MM.1S (cell line): Measurements from ENCODE around the gene KRTAP12-4.

Experiments
- DNase-seq: peaks from one replicate; pipeline ENCODE4 v3.0.0-alpha.2; 2015
- H2AFZ ChIP-seq: fragments of 300-600 bp; sonication (generic); 2 replicates; pipeline ENCODE4 v1.6.0; 2016; ENCODE audit warnings: antibody characterized with exemption, low read length
- H3F3A ChIP-seq: fragments of 300-600 bp; sonication (generic); 2 replicates; pipeline ENCODE4 v1.6.1; 2016; ENCODE audit warnings: mild to moderate bottlenecking, antibody characterized with exemption, low read length, moderate library complexity, mixed read lengths; ENCODE audit not compliant: insufficient read depth
- H3K27ac ChIP-seq: fragments of 300-600 bp; sonication (generic); 2 replicates; pipeline ENCODE4 v1.5.1; 2016; ENCODE audit warnings: mild to moderate bottlenecking, low read length
- H3K27me3 ChIP-seq: fragments of 300-600 bp; sonication (generic); replicated peaks from 2 replicates; pipeline ENCODE4 v1.6.0; 2016; ENCODE audit warnings: low read length; ENCODE audit not compliant: insufficient read depth
- H3K36me3 ChIP-seq: fragments of 300-600 bp; sonication (generic); replicated peaks from 2 replicates; pipeline ENCODE4 v1.6.1; 2016; ENCODE audit warnings: mild to moderate bottlenecking, low read length, mixed read lengths; ENCODE audit not compliant: insufficient read depth
- H3K4me1 ChIP-seq: fragments of 300-600 bp; sonication (generic); 2 replicates; pipeline ENCODE4 v1.6.1; 2016; ENCODE audit warnings: low read length, mixed read lengths
- H3K4me2 ChIP-seq: fragments of 300-600 bp; sonication (generic); 2 replicates; pipeline ENCODE4 v1.6.0; 2016; ENCODE audit warnings: low read depth, low read length
- H3K4me3 ChIP-seq: fragments of 300-600 bp; sonication (generic); 2 replicates; pipeline ENCODE4 v1.5.1; 2016; ENCODE audit warnings: low read length, mixed read lengths
- H3K79me2 ChIP-seq: fragments of 300-600 bp; sonication (generic); 2 replicates; pipeline ENCODE4 v1.6.1; 2016; ENCODE audit warnings: mixed run types, low read length, mixed read lengths
- H3K9ac ChIP-seq: fragments of 300-600 bp; sonication (generic); 2 replicates; pipeline ENCODE4 v1.6.1; 2016; ENCODE audit warnings: low read length, mixed read lengths
- H3K9me2 ChIP-seq: fragments of 300-600 bp; sonication (generic); replicated peaks from 2 replicates; pipeline ENCODE4 v1.6.1; 2016; ENCODE audit warnings: mild to moderate bottlenecking, low read length, mixed read lengths; ENCODE audit not compliant: insufficient read depth
- H3K9me3 ChIP-seq: fragments of 300-600 bp; sonication (generic); replicated peaks from 2 replicates; pipeline ENCODE4 v1.6.1; 2016; ENCODE audit warnings: mild to moderate bottlenecking, low read length, mixed read lengths; ENCODE audit not compliant: insufficient read depth
- H4K20me1 ChIP-seq: fragments of 300-600 bp; sonication (generic); 2 replicates; pipeline ENCODE4 v1.6.1; 2016; ENCODE audit warnings: mild to moderate bottlenecking, low read length, moderate library complexity, mixed read lengths; ENCODE audit not compliant: insufficient read depth
- EZH2 ChIP-seq: fragments of 300-600 bp; sonication (generic); optimal IDR thresholded peaks from 2 replicates; pipeline ENCODE3; 2017; ENCODE audit warnings: low read depth, mild to moderate bottlenecking, antibody characterized with exemption, low read length, mixed read lengths
- EZH2phosphoT487 ChIP-seq: fragments of 300-600 bp; sonication (generic); IDR thresholded peaks from 2 replicates; pipeline ENCODE4 v1.6.1; 2018; ENCODE audit warnings: antibody characterized with exemption, low read length
- TF ChIP-seq, protein P1 (sequence below): fragments of 300-600 bp; sonication (generic); IDR thresholded peaks from 2 replicates; pipeline ENCODE4 v1.5.1; 2016; ENCODE audit warnings: antibody characterized with exemption, low read length, mixed read lengths

KRTAP12-4 gene

DNA sequence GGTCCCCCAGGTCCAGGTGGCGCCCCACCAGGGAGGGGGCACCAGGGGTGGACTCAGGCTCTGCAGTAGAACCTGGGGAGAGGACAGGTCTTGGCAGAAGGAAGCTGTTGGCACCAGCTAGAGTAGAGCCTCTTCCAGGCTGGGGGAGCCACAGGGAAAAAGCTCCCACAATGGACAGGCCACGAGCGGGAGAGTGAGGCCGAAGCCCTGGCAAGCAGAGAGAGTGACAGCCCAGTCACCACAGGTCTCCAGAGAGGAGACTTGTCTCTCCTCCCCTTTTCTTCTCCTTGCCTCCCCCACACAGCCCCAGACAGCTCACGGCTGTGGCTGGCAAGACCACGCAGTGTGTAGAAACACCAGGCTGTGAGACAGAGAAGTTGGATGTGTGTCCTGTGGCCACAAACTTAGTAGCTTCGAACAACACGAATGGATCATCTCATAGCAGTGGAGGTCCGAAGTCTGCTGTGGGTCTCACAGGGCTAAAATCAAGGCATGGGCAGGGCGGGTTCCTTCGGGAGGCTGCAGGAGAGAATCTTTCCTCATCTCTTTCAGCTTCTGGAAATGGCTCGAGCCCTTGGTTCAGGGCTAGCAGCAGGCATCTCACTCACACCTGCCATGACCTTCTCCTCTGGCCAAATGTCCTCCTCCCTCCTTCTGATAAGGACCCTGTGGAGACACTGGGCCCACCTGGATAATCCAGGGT lies 3.3 kb downstream of the KRTAP12-4 start:
- no peaks in the 10 kb centered on the region for H4K20me1 ChIP-seq
- no peak overlapping the region for H3K4me3 ChIP-seq
- H3K27me3 ChIP-seq = peaks cover 84% of the 10 kb centered on the region
- no peak for TF ChIP-seq EZH2
- TF ChIP-seq EZH2phosphoT487 = no peak
- no peak overlapping the region for H2AFZ ChIP-seq
- no peaks in the 10 kb centered on the region for H3K36me3 ChIP-seq
- DNase-seq = no peak
- H3K4me2 ChIP-seq = no peak overlapping the region
- H3K9me2 ChIP-seq = no peaks in the 10 kb centered on the region
- H3K9ac ChIP-seq = no peak overlapping the region
- H3F3A ChIP-seq = no peaks in the 10 kb centered on the region
- H3K4me1 ChIP-seq = no peaks in the 10 kb centered on the region
- H3K79me2 ChIP-seq = no peaks in the 10 kb centered on the region
- H3K9me3 ChIP-seq = no peaks in the 10 kb centered on the region
- no peak overlapping the region for H3K27ac ChIP-seq

DNA sequence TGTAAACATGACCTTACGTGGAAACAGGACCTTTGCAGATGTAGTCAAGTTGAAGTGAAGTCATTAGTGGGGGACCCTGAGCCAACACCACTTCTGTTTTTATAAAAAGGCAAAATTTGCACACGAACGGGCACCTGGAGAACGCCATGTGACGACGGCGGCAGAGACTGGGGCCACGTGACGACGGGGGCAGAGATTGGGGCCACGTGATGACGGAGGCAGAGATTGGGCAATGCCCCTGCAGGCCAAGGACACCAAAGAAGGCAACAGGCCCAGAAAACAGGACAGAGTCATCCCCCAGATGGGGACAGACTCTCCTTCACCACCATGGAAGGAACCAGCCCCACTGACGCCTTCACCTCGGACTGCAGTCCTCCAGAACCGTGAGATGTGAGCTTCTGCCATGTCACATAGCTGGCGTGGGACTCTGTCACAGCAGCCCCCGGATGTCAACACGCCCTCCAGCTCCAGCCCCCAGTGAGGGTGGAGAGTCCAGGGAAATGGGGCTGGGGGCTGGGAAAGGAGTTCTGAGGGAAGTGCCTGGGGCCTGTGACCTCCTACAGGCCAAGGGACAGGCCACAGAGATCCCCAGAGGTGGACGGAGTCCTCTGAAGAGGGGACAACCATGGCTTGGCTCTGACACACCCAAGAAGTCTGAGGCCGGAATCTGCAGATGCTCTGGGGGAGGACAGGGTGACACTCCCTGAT lies 4.0 kb downstream of the KRTAP12-4 start:
- H3K27ac ChIP-seq = no peak overlapping the region
- no peak for DNase-seq
- H3K36me3 ChIP-seq = no peaks in the 10 kb centered on the region
- H3K4me1 ChIP-seq = no peaks in the 10 kb centered on the region
- no peaks in the 10 kb centered on the region for H4K20me1 ChIP-seq
- H3K9me2 ChIP-seq = no peaks in the 10 kb centered on the region
- TF ChIP-seq, protein P1, sequence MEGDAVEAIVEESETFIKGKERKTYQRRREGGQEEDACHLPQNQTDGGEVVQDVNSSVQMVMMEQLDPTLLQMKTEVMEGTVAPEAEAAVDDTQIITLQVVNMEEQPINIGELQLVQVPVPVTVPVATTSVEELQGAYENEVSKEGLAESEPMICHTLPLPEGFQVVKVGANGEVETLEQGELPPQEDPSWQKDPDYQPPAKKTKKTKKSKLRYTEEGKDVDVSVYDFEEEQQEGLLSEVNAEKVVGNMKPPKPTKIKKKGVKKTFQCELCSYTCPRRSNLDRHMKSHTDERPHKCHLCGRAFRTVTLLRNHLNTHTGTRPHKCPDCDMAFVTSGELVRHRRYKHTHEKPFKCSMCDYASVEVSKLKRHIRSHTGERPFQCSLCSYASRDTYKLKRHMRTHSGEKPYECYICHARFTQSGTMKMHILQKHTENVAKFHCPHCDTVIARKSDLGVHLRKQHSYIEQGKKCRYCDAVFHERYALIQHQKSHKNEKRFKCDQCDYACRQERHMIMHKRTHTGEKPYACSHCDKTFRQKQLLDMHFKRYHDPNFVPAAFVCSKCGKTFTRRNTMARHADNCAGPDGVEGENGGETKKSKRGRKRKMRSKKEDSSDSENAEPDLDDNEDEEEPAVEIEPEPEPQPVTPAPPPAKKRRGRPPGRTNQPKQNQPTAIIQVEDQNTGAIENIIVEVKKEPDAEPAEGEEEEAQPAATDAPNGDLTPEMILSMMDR = no peak
- TF ChIP-seq EZH2phosphoT487 = no peak
- no peak for TF ChIP-seq EZH2
- H3K4me2 ChIP-seq = no peak overlapping the region
- H3K27me3 ChIP-seq = peaks cover 86% of the 10 kb centered on the region
- no peaks in the 10 kb centered on the region for H3K9me3 ChIP-seq
- no peak overlapping the region for H3K4me3 ChIP-seq
- H3F3A ChIP-seq = no peaks in the 10 kb centered on the region
- H2AFZ ChIP-seq = no peak overlapping the region
- no peak overlapping the region for H3K9ac ChIP-seq
- no peaks in the 10 kb centered on the region for H3K79me2 ChIP-seq

DNA sequence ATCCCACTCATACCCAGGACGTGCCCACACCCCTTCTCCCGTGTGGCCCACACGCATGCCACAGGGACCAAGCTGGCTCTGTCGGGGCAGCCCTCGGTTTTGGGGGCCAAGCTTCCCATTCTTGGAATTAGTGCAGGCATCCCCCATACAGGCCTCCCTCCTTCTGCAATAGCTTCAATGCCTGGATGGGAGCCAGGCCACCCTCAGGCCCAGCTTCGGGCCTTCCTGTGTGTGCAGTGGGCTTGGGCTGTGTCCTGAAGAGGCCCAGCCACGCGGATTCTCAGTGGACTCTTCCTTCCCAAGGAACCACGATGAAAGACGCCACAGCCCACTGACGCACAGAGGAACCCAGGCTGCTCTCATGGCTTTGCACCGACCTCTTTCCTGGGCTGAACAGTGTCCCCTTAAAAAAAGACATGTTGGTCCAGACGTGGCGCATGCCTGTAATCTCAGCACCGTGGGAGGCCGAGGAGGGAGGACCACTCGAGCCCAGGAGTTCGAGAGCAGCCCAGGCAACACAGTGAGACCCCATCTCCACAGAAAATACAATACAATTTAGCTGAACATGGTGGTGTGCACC lies 4.8 kb downstream of the KRTAP12-4 start:
- Histone ChIP-seq H3K27me3 (peaks cover 94% of the 10 kb centered on the region), H2AFZ (no peak overlapping the region), H3K9ac (no peak overlapping the region), H4K20me1 (no peaks in the 10 kb centered on the region), H3K4me1 (no peaks in the 10 kb centered on the region), H3F3A (no peaks in the 10 kb centered on the region), H3K4me2 (no peak overlapping the region), H3K9me3 (no peaks in the 10 kb centered on the region; the same call in 1 of the 2 replicates), H3K36me3 (no peaks in the 10 kb centered on the region), H3K4me3 (no peak overlapping the region), H3K27ac (no peak overlapping the region), H3K9me2 (no peaks in the 10 kb centered on the region), H3K79me2 (no peaks in the 10 kb centered on the region)
- no peak for DNase-seq
- TF ChIP-seq EZH2phosphoT487 = no peak
- TF ChIP-seq, protein P1 = no peak
- no peak for TF ChIP-seq EZH2
